IPS-18c (cell line): ENCODE measurements around the gene NCAN.

Experiments
- H3K4me3 ChIP-seq: 2 replicates; pipeline ENCODE4 v1.7.0; 2013; ENCODE audit warnings: low read depth, mild to moderate bottlenecking, low read length, moderate library complexity; ENCODE audit not compliant: insufficient read depth
- H3K9me3 ChIP-seq: one replicate; pipeline ENCODE4 v1.6.1; 2013; ENCODE audit warnings: mild to moderate bottlenecking, low read length, moderate library complexity; ENCODE audit not compliant: control insufficient read depth, insufficient read depth

NCAN gene

GRCh38 chr19:19296953-19297689 lies 85.4 kb downstream of the NCAN start:
- Histone ChIP-seq H3K4me3 (no peak overlapping the region), H3K9me3 (no peaks in the 10 kb centered on the region)

DNA sequence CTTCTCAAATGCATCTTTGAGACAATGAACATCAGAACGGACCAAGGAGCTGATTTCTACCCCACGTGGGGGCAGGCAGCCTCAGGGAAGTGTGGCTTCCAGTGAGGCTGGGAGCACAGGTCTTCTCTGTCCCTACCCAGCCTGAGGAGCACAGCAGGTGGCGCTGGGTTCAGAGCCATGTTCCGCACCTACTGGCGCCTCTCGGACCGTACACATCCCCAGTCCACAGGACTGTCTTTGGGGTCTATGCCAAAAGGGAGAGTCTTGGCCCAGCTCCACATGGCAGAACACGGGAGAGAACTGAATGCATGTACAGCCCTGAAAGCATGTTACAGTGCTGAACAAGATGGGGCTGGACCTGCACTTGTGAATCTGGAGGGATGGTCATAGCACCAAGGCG lies 86.0 kb downstream of the NCAN start:
- Histone ChIP-seq H3K4me3 (no peak overlapping the region), H3K9me3 (no peaks in the 10 kb centered on the region)

DNA sequence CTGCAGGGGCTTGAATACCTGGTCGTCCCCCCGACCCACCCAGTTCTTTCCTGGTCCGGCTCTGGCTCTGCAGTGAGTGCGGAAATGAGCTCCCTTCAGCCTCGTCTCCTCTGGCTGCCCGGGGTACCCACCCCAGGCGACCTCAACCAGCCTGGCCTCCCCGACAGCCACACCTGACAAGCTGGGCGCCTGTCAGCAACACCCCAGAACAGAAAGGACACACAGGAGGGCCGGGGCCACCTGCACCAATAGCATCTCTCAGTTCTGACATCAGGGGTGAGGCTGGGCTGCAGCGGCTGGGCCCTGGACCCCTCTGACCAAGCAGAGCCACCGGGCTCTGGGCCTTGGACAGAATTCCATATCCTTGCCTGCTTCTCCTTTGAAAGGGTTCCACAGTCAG lies 88.9 kb downstream of the NCAN start:
- H3K4me3 ChIP-seq = no peak overlapping the region
- H3K9me3 ChIP-seq = no peaks in the 10 kb centered on the region
